Activated gamma-delta T cell treated with Interleukin-2 at 50 U/mL for 16 hours (primary cell): Measurements from ENCODE around the gene FN1.
"Not testable (repeated sequence)": the region's sequence is repeated elsewhere in the genome, so short reads cannot be mapped to it uniquely, and the experiment has no call there.

Experiments
- DNase-seq: peaks from one replicate; pipeline ENCODE4 v3.0.0-alpha.2; 2020

FN1 gene

DNA sequence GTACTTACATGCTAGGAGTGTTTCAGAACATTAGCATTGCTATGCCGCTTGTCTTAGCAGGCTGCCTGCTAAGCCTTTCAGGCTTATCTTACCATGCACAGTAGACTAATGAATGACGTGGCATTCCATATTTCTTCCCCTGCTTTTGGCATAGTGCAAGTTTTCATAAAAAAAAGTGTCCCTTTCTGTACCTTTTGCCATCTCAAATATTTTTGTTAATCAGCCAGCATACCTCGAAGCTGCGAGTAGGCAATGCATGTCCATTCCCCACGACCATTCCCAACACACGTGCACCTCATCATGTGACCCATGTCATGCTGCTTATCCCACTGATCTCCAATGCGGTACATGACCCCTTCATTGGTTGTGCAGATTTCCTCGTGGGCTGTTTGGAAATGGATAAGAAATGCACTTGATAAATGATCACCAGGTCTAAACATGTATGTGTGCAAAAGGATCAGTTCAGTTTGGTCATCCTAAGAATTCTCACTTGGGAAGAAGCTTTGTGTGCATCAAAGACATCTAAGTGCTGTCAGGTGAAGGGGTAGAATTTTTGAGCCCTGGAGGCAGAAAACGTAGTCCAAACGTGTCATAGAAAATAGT, 13.9 kb downstream of the FN1 start:
- no peak for DNase-seq

GRCh38 chr2:215420471-215420935, 15.4 kb downstream of the FN1 start:
- no peak for DNase-seq

- no peak for DNase-seq
These were observed 15.9 kb downstream of the FN1 start for GRCh38 chr2:215419769-215420470.

GRCh38 chr2:215419113-215419512, 16.8 kb downstream of the FN1 start:
- no peak for DNase-seq

DNA sequence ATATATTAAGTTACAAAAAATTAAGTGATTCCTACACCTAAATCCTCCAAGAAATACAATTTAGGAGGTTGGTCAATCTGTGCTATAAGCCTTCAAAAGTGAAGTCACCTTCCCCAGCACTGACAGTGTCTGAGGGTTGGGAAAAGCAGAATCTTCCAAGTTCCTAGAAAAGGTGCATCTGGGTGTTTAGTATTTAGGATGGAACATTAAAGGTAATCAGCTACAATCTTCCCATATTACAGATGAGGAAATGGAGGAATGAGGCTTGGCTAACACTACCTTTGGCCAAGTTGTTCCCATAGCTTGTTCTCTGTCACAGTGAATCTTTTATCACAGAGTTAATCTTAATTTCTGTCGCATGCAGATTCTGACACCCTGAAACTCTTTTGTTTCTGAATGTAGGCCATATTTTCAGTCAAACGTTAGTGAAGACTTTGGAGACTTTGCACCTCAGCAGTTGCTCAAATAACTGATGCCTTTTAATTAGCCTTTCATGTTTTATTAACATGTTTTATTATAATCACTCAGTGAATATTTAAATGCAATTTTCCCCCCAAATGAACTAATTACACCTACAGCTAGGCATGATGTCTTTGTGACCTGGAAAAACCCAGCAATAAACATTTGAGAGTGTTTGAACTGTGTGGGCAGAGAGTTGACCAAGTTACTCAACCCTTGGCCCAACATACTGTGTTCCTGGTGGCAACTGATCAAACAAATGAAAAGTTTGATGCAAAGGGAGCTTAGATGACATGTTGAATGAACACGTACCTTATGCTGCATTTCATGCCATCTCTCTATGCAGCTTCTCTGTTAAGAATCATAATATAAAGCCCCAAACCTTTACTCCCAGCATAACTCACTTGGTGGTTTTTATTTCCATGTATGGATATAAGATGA, 17.6 kb downstream of the FN1 start:
- no peak for DNase-seq

- DNase-seq: no peak
These were observed 18.4 kb downstream of the FN1 start for GRCh38 chr2:215417400-215417951.

GRCh38 chr2:215416656-215417055, 19.2 kb downstream of the FN1 start:
- no peak for DNase-seq

- DNase-seq: no peak
These were observed 19.9 kb downstream of the FN1 start for GRCh38 chr2:215415820-215416577.

- no peak for DNase-seq
These were observed 20.6 kb downstream of the FN1 start for GRCh38 chr2:215415218-215415617.

DNA sequence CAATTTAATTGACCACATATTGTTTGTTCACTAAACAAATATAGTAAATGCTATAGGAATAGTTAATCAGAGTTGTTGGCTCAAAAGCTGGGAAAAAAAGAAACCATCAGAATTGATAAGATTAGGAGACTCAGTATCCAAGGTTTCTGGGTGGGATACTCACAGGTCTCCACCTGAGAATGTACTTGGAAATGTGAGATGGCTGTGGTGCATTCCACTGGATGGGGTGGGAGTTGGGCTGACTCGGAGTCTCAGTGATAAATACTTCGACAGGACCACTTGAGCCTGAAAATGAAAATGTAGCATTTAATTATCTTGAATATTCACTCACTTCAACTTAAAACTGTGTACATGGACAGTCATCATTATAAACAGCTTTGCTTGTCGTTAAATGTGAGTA, 21.2 kb downstream of the FN1 start:
- no peak for DNase-seq

DNA sequence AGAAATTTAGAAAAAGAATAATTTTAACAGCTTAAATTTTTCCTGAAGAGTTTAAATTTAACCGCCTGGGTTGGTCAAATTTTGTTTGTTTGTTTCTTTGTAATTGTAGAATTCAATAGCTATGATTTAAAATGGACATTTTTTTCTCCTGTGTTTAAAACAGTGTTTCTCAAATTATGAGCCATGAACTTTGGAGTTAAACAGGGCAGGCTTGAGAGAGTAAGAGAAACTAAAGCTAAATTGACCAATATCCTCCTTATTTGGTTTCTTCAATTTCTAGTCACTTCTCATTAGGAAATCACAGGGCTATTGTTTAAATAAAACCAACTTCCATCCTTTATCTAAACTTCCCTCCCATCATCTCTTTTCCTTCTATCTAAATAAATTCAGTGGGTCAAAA, 21.9 kb downstream of the FN1 start:
- DNase-seq: no peak

DNA sequence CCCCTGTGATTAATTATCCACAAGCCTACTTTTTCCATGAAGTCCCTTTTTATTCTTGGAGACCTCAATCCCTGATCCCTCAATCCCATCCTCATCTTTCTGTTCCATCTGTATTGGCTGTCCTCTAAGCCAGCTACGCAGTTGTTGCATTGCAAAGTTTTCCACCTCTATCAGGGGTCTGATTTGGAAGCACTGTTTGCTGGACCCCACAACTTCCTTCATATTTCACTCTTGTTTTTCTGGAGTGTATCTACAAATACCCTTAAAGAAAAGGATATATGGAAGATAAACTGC, 22.4 kb downstream of the FN1 start:
- no peak for DNase-seq

GRCh38 chr2:215411941-215412743, 23.7 kb downstream of the FN1 start:
- DNase-seq: no peak

- DNase-seq: no peak
These were observed 25.0 kb downstream of the FN1 start for GRCh38 chr2:215410932-215411285.

DNA sequence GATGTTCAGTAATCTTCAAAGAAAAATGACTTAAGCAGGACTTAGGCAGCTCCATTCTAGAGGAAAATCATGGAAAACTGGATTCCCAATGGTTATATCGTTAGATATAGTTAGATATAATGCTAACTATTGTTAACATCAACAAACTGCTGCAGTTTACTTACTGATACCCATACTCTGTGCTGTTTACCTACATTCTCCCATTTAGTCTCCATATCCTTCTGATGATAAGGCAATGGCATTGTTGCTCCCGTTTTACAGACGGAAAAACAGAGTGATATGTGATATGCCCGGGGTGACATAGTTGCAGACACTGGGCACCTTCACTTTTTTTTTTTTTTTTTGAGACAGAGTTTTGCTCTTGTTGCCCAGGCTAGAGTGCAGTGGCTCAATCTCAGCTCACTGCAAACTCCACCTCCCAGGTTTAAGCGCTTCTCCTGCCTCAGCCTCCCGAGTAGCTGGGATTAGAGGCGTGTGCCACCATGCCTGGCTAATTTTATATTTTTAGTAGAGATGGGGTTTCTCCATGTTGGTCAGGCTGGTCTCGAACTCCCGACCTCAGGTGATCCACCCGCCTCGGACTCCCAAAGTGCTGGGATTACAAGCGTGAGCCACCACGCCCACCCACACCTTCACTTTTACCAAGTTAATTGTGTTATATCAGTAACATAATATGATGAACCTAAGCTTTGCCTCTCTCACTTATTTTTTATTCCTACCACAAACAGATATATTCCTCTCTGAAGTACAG, 25.5 kb downstream of the FN1 start:
- not testable (repeated sequence) for DNase-seq

- DNase-seq: no peak
These were observed 26.3 kb downstream of the FN1 start for GRCh38 chr2:215409331-215410127.

DNA sequence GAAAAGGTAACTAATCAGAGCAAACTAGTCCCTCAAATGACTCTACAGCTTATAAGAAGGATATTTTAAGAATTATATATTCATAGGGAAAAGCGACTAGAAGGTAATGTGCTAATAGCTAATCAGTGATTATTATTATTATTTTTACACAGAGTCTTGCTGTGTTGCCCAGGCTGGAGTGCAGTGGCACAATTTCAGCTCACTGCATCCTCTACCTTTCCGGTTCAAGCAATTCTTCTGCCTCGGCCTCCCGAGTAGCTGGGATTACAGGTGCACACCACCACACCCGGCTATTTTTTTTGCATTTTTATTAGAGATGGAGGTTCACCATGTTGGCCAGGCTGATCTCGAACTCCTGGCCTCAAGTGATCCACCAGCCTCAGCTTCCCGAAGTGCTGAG, 27.4 kb downstream of the FN1 start:
- DNase-seq: not testable (repeated sequence)

DNA sequence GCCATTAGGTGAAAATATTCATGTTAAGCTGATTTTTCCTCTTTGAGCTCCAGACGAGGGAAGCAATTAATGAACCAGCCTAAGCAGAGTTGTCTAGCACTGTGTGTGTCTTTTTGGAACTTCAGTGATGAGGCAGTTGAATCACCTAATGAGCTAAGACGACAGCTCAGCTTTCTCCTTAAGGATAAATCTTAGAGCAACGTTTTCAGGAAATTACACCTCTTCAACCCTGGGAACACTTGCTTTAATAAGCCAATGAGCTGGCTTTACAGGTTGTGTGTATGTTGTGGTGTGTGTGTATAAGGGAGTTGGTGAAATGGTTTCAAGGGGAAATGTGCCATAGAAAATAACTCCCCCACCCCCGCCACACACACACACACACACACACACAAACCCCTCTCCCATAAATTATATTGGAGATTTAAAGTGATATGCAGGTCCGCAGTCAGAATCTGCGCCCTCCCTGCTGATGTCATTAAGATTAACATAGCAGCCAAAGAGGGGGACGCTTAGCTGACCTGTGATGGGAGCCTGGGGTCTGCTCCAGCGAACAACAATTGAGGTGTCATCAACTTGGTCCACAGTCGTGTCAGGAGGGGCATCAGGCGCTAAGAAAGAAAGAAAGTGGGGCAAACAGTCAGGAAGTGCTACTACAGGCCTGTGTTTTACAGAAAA, 28.1 kb downstream of the FN1 start:
- DNase-seq: no peak

DNA sequence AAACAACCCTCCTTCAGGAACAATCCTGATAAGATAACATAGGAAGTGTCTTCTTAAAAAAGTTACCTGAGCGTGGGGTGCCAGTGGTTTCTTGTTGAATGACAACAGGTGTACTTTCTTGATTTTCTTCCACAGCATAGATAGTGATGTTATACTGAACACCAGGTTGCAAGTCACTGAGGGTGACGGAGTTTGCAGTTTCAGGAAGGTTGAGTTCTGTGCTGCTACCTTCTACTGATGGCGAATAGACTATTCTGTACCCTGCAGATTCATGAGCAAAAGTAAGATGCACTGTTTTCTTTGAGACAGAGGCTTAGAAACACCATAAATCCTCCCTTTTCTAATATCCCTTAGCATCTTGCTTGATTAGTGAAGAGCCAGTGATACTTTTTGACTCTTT, 28.8 kb downstream of the FN1 start:
- DNase-seq: no peak
